ENCODE results near the gene DIAPH3. TPM values are rescaled to one million over a fixed set of nuclear protein-coding genes. Genes with fewer than 3 reads are reported as not detected.
A peak's percentile ranks its signal among the peaks of the same experiment; 100 is the strongest.

DIAPH3 gene
- total and polyA plus RNA-seq, 2 donors: 0.80 to 4.5 TPM

- Histone ChIP-seq H3K4me3 (ENCODE audit: low read length in 2 of 2) (no peak overlapping the region), H3K9me3 (ENCODE audit: control insufficient read depth in 2 of 2, insufficient read depth in 1 of 2, low read length in 1 of 2) (no peaks in the 10 kb centered on the region), H3K4me1 (ENCODE audit: control insufficient read depth in 2 of 2, insufficient read depth in 2 of 2, low read length in 2 of 2) (no peaks in the 10 kb centered on the region), H3K27ac (ENCODE audit: low read depth in 1 of 2, low read length in 1 of 2) (no peak overlapping the region), H3K27me3 (ENCODE audit: control insufficient read depth in 2 of 2, insufficient read depth in 1 of 2, low read length in 1 of 2) (no peaks in the 10 kb centered on the region), H3K36me3 (ENCODE audit: control insufficient read depth in 2 of 2, insufficient read depth in 2 of 2, low read length in 1 of 2) (no peaks in the 10 kb centered on the region)
- DNase-seq (ENCODE audit: low read depth in 6 of 9, low spot score in 9 of 9): no peak
- 98% methylated on average over 1 of the region's 1 CpG for WGBS
These were observed 14.6 kb upstream of the DIAPH3 start for GRCh38 chr13:60178327-60178726.

GRCh38 chr13:60175571-60175970, 11.8 kb upstream of the DIAPH3 start:
- no peak overlapping the region for H3K27ac ChIP-seq (ENCODE audit: low read depth in 1 of 2, low read length in 1 of 2)
- WGBS: 90% methylated on average over 5 of the region's 5 CpGs
- H3K9me3 ChIP-seq (ENCODE audit: control insufficient read depth in 2 of 2, insufficient read depth in 1 of 2, low read length in 1 of 2): no peaks in the 10 kb centered on the region
- DNase-seq (ENCODE audit: low read depth in 6 of 9, low spot score in 9 of 9): no peak
- H3K4me3 ChIP-seq (ENCODE audit: low read length in 2 of 2): no peak overlapping the region
- H3K4me1 ChIP-seq (ENCODE audit: control insufficient read depth in 2 of 2, insufficient read depth in 2 of 2, low read length in 2 of 2): no peaks in the 10 kb centered on the region
- no peaks in the 10 kb centered on the region for H3K27me3 ChIP-seq (ENCODE audit: control insufficient read depth in 2 of 2, insufficient read depth in 1 of 2, low read length in 1 of 2)
- H3K36me3 ChIP-seq (ENCODE audit: control insufficient read depth in 2 of 2, insufficient read depth in 2 of 2, low read length in 1 of 2): no peaks in the 10 kb centered on the region

DNA sequence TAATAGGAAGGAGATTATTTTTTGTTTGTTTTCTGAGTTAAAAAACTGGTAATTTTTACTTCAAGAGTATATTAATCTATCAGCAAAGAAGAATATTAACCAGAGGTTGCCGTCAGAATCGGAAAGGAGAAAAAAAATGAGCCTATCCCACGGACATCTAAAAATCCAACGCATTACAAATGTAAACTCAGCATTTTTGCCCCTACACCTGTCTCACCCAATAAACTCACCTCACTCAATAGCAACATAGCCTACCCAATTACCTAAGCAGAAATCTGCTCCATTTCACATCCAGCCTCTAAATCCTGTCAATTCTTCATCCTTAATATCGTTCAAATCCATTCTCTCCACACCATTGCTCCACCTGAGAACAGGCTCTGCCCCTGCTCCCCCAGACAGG, 10.4 kb upstream of the DIAPH3 start:
- WGBS: 94% methylated on average over 5 of the region's 5 CpGs
- Histone ChIP-seq H3K36me3 (ENCODE audit: control insufficient read depth in 2 of 2, insufficient read depth in 2 of 2, low read length in 1 of 2) (no peaks in the 10 kb centered on the region), H3K9me3 (ENCODE audit: control insufficient read depth in 2 of 2, insufficient read depth in 1 of 2, low read length in 1 of 2) (no peaks in the 10 kb centered on the region), H3K27me3 (ENCODE audit: control insufficient read depth in 2 of 2, insufficient read depth in 1 of 2, low read length in 1 of 2) (no peaks in the 10 kb centered on the region), H3K4me3 (ENCODE audit: low read length in 2 of 2) (no peak overlapping the region), H3K27ac (ENCODE audit: low read depth in 1 of 2, low read length in 1 of 2) (no peak overlapping the region), H3K4me1 (ENCODE audit: control insufficient read depth in 2 of 2, insufficient read depth in 2 of 2, low read length in 2 of 2) (no peaks in the 10 kb centered on the region)
- no peak for DNase-seq (ENCODE audit: low read depth in 6 of 9, low spot score in 9 of 9)

DNA sequence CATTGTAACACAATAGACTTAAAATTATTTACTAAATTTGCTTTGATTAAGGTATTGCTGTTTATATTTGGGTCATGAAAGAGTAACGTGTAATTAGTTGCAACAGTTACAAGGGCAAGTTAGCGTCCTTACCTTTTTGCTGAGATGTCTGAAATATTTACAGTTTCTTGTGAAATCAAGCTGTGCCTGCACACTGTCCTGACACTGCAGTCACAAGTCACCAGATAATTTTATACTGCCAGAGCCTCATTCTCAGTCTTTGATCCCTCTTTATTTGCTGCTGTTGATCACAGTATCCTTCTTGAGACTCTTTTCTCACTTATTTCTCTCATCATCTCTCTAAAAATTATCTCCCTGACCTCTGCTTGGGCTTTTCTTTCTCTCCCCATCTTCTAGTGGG, 8.4 kb upstream of the DIAPH3 start:
- Histone ChIP-seq H3K27ac (ENCODE audit: low read depth in 1 of 2, low read length in 1 of 2) (no peak overlapping the region), H3K4me3 (ENCODE audit: low read length in 2 of 2) (no peak overlapping the region), H3K36me3 (ENCODE audit: control insufficient read depth in 2 of 2, insufficient read depth in 2 of 2, low read length in 1 of 2) (no peaks in the 10 kb centered on the region), H3K27me3 (ENCODE audit: control insufficient read depth in 2 of 2, insufficient read depth in 1 of 2, low read length in 1 of 2) (no peaks in the 10 kb centered on the region), H3K4me1 (ENCODE audit: control insufficient read depth in 2 of 2, insufficient read depth in 2 of 2, low read length in 2 of 2) (no peaks in the 10 kb centered on the region), H3K9me3 (ENCODE audit: control insufficient read depth in 2 of 2, insufficient read depth in 1 of 2, low read length in 1 of 2) (no peaks in the 10 kb centered on the region)
- DNase-seq (ENCODE audit: low read depth in 6 of 9, low spot score in 9 of 9): no peak
- WGBS: 94% methylated on average over 2 of the region's 2 CpGs

GRCh38 chr13:60170414-60170813, 6.7 kb upstream of the DIAPH3 start:
- H3K9me3 ChIP-seq (ENCODE audit: control insufficient read depth in 2 of 2, insufficient read depth in 1 of 2, low read length in 1 of 2): no peaks in the 10 kb centered on the region
- no peak overlapping the region for H3K4me3 ChIP-seq (ENCODE audit: low read length in 2 of 2)
- H3K36me3 ChIP-seq (ENCODE audit: control insufficient read depth in 2 of 2, insufficient read depth in 2 of 2, low read length in 1 of 2): no peaks in the 10 kb centered on the region
- no peak for DNase-seq (ENCODE audit: low read depth in 6 of 9, low spot score in 9 of 9)
- WGBS: 93% methylated on average over 3 of the region's 3 CpGs
- no peaks in the 10 kb centered on the region for H3K27me3 ChIP-seq (ENCODE audit: control insufficient read depth in 2 of 2, insufficient read depth in 1 of 2, low read length in 1 of 2)
- H3K4me1 ChIP-seq (ENCODE audit: control insufficient read depth in 2 of 2, insufficient read depth in 2 of 2, low read length in 2 of 2): no peaks in the 10 kb centered on the region
- H3K27ac ChIP-seq (ENCODE audit: low read depth in 1 of 2, low read length in 1 of 2): no peak overlapping the region

- H3K4me1 ChIP-seq (ENCODE audit: control insufficient read depth in 2 of 2, insufficient read depth in 2 of 2, low read length in 2 of 2): peaks cover 0 to 2% of the 10 kb centered on the region in 2 donors
- H3K27me3 ChIP-seq (ENCODE audit: control insufficient read depth in 2 of 2, insufficient read depth in 1 of 2, low read length in 1 of 2): no peaks in the 10 kb centered on the region
- DNase-seq (ENCODE audit: low read depth in 6 of 9, low spot score in 9 of 9): no peak
- no peak overlapping the region for H3K27ac ChIP-seq (ENCODE audit: low read depth in 1 of 2, low read length in 1 of 2)
- no peak overlapping the region for H3K4me3 ChIP-seq (ENCODE audit: low read length in 2 of 2)
- WGBS: 96% methylated on average over 3 of the region's 3 CpGs
- H3K36me3 ChIP-seq (ENCODE audit: control insufficient read depth in 2 of 2, insufficient read depth in 2 of 2, low read length in 1 of 2): no peaks in the 10 kb centered on the region
- H3K9me3 ChIP-seq (ENCODE audit: control insufficient read depth in 2 of 2, insufficient read depth in 1 of 2, low read length in 1 of 2): no peaks in the 10 kb centered on the region
These were observed 5.7 kb upstream of the DIAPH3 start for GRCh38 chr13:60169239-60170031.

DNA sequence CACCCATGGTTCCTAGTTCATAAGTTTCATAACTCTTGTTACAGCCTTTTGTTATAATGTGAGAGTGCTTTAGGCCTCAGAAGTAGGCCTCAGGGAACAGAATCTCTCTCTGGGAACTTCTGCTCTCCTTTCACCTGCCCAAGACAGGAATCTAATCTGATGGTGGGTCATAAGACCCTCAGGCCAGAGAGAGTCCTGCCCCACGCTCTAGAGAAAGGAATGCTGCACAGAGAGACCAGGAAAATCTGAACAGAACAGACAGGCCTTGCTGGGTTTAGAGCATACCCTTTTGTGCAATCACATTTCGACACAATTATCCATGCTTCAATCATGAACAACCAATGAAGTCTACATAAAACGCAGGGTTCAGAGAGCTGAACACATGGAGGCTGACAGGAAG, 3.4 kb upstream of the DIAPH3 start:
- Histone ChIP-seq H3K4me1 (ENCODE audit: control insufficient read depth in 2 of 2, insufficient read depth in 2 of 2, low read length in 2 of 2) (peaks cover 3 to 4% of the 10 kb centered on the region in 2 donors), H3K4me3 (ENCODE audit: low read length in 2 of 2) (no peak overlapping the region), H3K27ac (ENCODE audit: low read depth in 1 of 2, low read length in 1 of 2) (no peak overlapping the region), H3K27me3 (ENCODE audit: control insufficient read depth in 2 of 2, insufficient read depth in 1 of 2, low read length in 1 of 2) (no peaks in the 10 kb centered on the region), H3K9me3 (ENCODE audit: control insufficient read depth in 2 of 2, insufficient read depth in 1 of 2, low read length in 1 of 2) (no peaks in the 10 kb centered on the region), H3K36me3 (ENCODE audit: control insufficient read depth in 2 of 2, insufficient read depth in 2 of 2, low read length in 1 of 2) (no peaks in the 10 kb centered on the region)
- no peak for DNase-seq (ENCODE audit: low read depth in 6 of 9, low spot score in 9 of 9)
- 96% methylated on average over 3 of the region's 3 CpGs for WGBS

DNA sequence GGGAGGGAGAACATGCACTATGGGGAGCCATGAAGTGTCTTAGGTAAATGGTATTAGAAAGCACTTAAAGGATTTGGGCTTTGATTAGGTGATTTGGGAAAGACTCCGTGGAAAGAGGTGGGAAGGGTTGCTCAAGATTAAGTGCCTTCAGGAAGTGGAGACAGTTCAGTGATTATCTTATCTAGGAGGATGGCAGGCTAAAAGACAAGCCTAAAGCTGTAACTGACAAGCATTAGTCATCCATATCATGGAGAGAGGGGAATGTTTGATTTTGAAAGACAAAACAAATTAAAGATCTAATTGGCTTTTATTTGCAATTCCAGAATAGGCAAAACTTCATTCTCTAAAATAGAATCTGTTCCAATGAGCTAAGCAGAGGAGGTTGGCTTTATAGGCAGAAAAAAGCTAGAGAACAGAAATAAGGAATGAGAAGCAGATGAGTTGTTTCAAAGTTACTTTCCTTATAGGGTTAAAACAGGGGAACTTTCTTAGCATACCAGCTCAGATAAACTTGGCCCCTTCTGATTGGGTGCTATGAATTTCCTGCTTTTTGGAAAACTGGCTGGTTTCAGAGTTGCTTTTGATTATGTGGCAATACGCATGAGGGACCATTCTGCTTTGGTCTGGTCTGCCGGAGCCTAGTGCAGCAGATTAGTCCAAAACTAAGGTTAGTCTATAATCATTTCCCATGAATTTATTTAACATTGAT, 1.8 kb upstream of the DIAPH3 start:
- no peak overlapping the region for H3K4me3 ChIP-seq (ENCODE audit: low read length in 2 of 2)
- H3K4me1 ChIP-seq (ENCODE audit: control insufficient read depth in 2 of 2, insufficient read depth in 2 of 2, low read length in 2 of 2): peaks cover 3 to 4% of the 10 kb centered on the region in 2 donors
- no peaks in the 10 kb centered on the region for H3K9me3 ChIP-seq (ENCODE audit: control insufficient read depth in 2 of 2, insufficient read depth in 1 of 2, low read length in 1 of 2)
- no peaks in the 10 kb centered on the region for H3K27me3 ChIP-seq (ENCODE audit: control insufficient read depth in 2 of 2, insufficient read depth in 1 of 2, low read length in 1 of 2)
- H3K27ac ChIP-seq (ENCODE audit: low read depth in 1 of 2, low read length in 1 of 2): no peak overlapping the region
- no peaks in the 10 kb centered on the region for H3K36me3 ChIP-seq (ENCODE audit: control insufficient read depth in 2 of 2, insufficient read depth in 2 of 2, low read length in 1 of 2)
- no peak for DNase-seq (ENCODE audit: low read depth in 6 of 9, low spot score in 9 of 9)
- WGBS: 94% methylated on average over 3 of the region's 3 CpGs

DNA sequence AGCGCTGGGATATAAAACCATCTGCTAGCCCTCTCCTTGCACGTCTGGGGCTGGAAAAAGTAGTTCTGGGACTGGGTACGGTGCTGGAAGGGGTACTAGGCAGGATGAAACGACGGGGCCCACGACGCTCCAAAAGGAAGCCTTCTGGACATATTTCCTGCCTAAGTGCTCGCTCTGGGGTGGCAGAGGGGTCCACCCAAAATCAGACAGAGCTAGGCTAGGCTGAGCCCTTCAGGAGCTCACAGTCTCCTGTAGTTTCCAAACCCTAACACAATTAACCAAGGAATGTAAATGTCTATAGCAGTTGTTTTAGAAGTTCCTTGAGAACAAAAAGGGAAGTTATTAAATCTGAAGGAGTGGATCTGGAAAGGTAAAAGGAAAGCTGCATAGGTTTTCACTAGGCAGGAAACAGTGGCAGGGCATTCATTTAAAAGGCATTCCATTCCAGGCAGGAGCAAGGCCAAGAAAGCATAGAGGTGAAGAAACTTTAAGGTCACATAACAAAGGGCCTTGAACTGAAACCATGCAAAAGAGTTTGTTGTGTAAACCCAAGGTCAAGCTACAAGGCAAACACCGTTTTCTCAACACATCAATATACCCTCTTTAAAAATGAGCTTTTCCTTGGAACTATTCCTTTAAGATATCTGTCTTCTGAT, 634 bp upstream of the DIAPH3 start:
- Histone ChIP-seq H3K4me3 (ENCODE audit: low read length in 2 of 2) (peak overlapping the region; percentile 60 to 73), H3K27me3 (ENCODE audit: control insufficient read depth in 2 of 2, insufficient read depth in 1 of 2, low read length in 1 of 2) (no peaks in the 10 kb centered on the region), H3K4me1 (ENCODE audit: control insufficient read depth in 2 of 2, insufficient read depth in 2 of 2, low read length in 2 of 2) (peaks cover 3 to 4% of the 10 kb centered on the region in 2 donors), H3K9me3 (ENCODE audit: control insufficient read depth in 2 of 2, insufficient read depth in 1 of 2, low read length in 1 of 2) (no peaks in the 10 kb centered on the region), H3K27ac (ENCODE audit: low read depth in 1 of 2, low read length in 1 of 2) (peak overlapping the region; percentile 52 to 69), H3K36me3 (ENCODE audit: control insufficient read depth in 2 of 2, insufficient read depth in 2 of 2, low read length in 1 of 2) (no peaks in the 10 kb centered on the region)
- WGBS: 11% methylated on average over 9 of the region's 9 CpGs
- peak in 2 of 9 donors; percentile 3 to 21 for DNase-seq (ENCODE audit: low read depth in 6 of 9, low spot score in 9 of 9)

All from thymus (tissue), 11 donors.